Psoas muscle (tissue), 8 donors: ENCODE measurements around the gene PLPPR1. TPM values are rescaled to one million over a fixed set of nuclear protein-coding genes. Genes with fewer than 3 reads are reported as not detected.

Source experiments
- ATAC-seq, 4 donors: fragments of 200-7000 bp; cut with Tn5 transposase; one replicate each; pipeline ENCODE4 v1.9.1; 2020; ENCODE audit warnings: moderate library complexity in 3 of 4, mild to moderate bottlenecking in 2 of 4
- DNase-seq, 2 donors: peaks; one replicate each; pipeline ENCODE4 v3.0.0-alpha.2; 2020
- H3K27ac ChIP-seq: fragments of 200-600 bp; one replicate; pipeline ENCODE4 v1.8.0; 2022
- H3K27me3 ChIP-seq, 3 donors: fragments of 200-600 bp in 1 of 3; one replicate each; pipeline versions ENCODE4 v1.6.1 to v1.8.0; 2013 to 2022; ENCODE audit warnings: low read length in 2 of 3, mild to moderate bottlenecking in 2 of 3, moderate library complexity in 1 of 3; ENCODE audit not compliant: insufficient read depth in 3 of 3
- H3K36me3 ChIP-seq, 2 donors: fragments of 200-600 bp in 1 of 2; one replicate each; pipeline versions ENCODE4 v1.6.1 to v1.8.0; 2013 to 2022; ENCODE audit warnings: low read depth in 1 of 2, mild to moderate bottlenecking in 1 of 2, moderate library complexity in 1 of 2; ENCODE audit not compliant: insufficient read depth in 1 of 2
- H3K4me1 ChIP-seq: fragments of 200-600 bp; one replicate; pipeline ENCODE4 v1.8.0; 2022
- H3K4me3 ChIP-seq: fragments of 200-600 bp; one replicate; pipeline ENCODE4 v1.8.0; 2022; ENCODE audit warnings: mild to moderate bottlenecking
- H3K9me3 ChIP-seq: fragments of 200-600 bp; one replicate; pipeline ENCODE4 v1.8.0; 2022
- CTCF ChIP-seq: fragments of 200-600 bp; IDR thresholded peaks from one replicate; pipeline ENCODE4 v1.8.0; 2022; ENCODE audit warnings: antibody characterized with exemption
- WGBS, 3 donors: extraction: QIAGEN DNeasy Blood & Tissue Kit; methylation state at CpG; one replicate each; pipeline versions ENCODE4 v1.1.6 to v1.1.7; 2013; 5-methylcytosine and 5-hydroxymethylcytosine counted together
- intact Hi-C, 2 donors: fragments of 100-400 bp; cut with DNase I; formaldehyde crosslinking; loops; one replicate each; pipeline versions ENCODE4 v1.11.0 to v1.14.2; 2022
- polyA plus RNA-seq, 3 donors: library from polyadenylated mRNA; stranded (reverse); fragments of 200-250 nt; gene quantifications; one replicate each; pipeline ENCODE4 v1.2.3, GENCODE V29; 2013
- total RNA-seq, 4 donors: library from RNA; stranded (reverse); fragmentation: NEBNext Ultra II Directional in 2 of 4; extraction: Animal tissue kit (Norgen Biotek cat#: 25700) in 2 of 4; gene quantifications; one replicate each; pipeline versions ENCODE4 v1.2.1 to v1.2.4, GENCODE V29; 2021 to 2023
- donor health status: healthy with polysubstance abuse.
- donor health status: DM: no; HTN: no; CAD: no; lungs with moderate emphysema.
- donor health status: Bipolar disorder and iron deficiency.
- donor health status: healthy.
- donor health status: DM: yes; HTN: yes; CAD: no.
- donor health status: DM: no; HTN: no; CAD: no.
- donor health status: DM: no; HTN: no; CAD: no.
- donor health status: DM: yes; HTN: yes; CAD: no.

Gene PLPPR1
- total and polyA plus RNA-seq, 7 donors, result 0.03 to 0.11 TPM; not detected in 5

GRCh38 chr9:101097210-101097609, 68.7 kb downstream of the PLPPR1 start:
- H3K4me1 ChIP-seq, result no peaks in the 10 kb centered on the region
- no peaks in the 10 kb centered on the region for H3K36me3 ChIP-seq
- 0 to 60% (median 56%) methylated on average over 1 of the region's 1 CpG for WGBS, 3 donors
- ATAC-seq (no peak), DNase-seq (no peak)
- no peak overlapping the region for H3K4me3 ChIP-seq
- no peaks in the 10 kb centered on the region for H3K27me3 ChIP-seq
- H3K27ac ChIP-seq, result no peak overlapping the region
- intact Hi-C loops, result no loop called here
- no peaks in the 10 kb centered on the region for H3K9me3 ChIP-seq
- no peak for TF ChIP-seq CTCF

- intact Hi-C loops, result no loop called here
These were observed 69.9 kb downstream of the PLPPR1 start for GRCh38 chr9:101098392-101098791.

DNA sequence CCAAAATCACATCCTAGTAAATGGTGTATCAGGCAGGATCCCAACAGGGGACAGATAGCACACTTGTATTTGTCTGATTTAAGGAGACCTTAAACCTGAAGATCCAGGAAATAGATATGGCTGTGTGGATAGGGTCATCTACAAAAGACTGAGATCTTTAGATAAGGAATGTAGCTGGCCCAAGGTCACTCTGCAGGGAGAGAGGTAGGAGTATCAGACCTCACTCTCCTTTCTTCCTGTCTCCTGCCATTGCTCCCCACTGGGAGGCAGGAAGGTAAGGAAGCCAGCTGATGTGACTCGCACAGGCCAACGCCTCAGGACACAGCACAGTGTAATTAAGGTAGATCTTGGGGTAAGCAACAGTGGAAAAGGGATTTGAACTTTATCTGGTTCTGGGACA, 85.8 kb downstream of the PLPPR1 start:
- WGBS, 3 donors, result 59 to 62% (median 61%) methylated on average over 2 of the region's 2 CpGs
- no peak for TF ChIP-seq CTCF
- Histone ChIP-seq H3K4me1 (no peaks in the 10 kb centered on the region), H3K27me3 (no peaks in the 10 kb centered on the region), H3K4me3 (no peak overlapping the region), H3K9me3 (no peaks in the 10 kb centered on the region), H3K27ac (no peak overlapping the region), H3K36me3 (no peaks in the 10 kb centered on the region)
- no peak for ATAC-seq
- intact Hi-C loops, result loop anchor here in 1 of 2 donors (10.0 kb wide), 1 partner anchor 200 kb away; no protein-coding TSS in a partner anchor
- DNase-seq, result no peak

More at GRCh38 chr9:101098392-101098791, 69.9 kb downstream of the PLPPR1 start:
- Histone ChIP-seq H3K4me1 (no peaks in the 10 kb centered on the region), H3K4me3 (no peak overlapping the region), H3K36me3 (no peaks in the 10 kb centered on the region), H3K27me3 (no peaks in the 10 kb centered on the region), H3K27ac (no peak overlapping the region), H3K9me3 (no peaks in the 10 kb centered on the region)
- ATAC-seq (no peak), DNase-seq (no peak)
- TF ChIP-seq CTCF, result no peak

DNA sequence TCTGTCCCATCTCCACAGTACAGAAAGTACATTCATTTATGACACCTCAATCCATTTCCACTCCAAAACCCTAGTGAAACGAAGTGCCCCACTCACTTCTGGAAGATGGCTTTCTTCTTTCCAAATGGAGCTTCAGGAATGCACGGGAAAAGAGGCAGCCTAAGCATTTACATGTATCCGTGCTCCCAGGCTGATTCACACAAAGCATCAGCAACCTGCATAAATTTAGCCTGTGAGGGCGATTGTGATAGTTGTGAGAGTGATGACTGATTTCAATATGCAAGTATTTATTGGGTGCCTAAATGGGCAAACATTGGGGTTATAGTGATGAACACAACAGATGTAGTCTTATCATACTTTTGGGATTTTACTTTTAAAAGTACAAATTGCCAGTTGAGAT, 86.6 kb downstream of the PLPPR1 start:
- Histone ChIP-seq H3K4me1 (no peaks in the 10 kb centered on the region), H3K9me3 (no peaks in the 10 kb centered on the region), H3K27ac (no peak overlapping the region), H3K27me3 (no peaks in the 10 kb centered on the region), H3K4me3 (no peak overlapping the region), H3K36me3 (no peaks in the 10 kb centered on the region)
- intact Hi-C loops, result loop anchor here in 1 of 2 donors (10.0 kb wide), 1 partner anchor 200 kb away; no protein-coding TSS in a partner anchor
- WGBS, 3 donors, result 39 to 58% (median 43%) methylated on average over 4 of the region's 4 CpGs
- no peak for ATAC-seq
- no peak for DNase-seq
- no peak for TF ChIP-seq CTCF

DNA sequence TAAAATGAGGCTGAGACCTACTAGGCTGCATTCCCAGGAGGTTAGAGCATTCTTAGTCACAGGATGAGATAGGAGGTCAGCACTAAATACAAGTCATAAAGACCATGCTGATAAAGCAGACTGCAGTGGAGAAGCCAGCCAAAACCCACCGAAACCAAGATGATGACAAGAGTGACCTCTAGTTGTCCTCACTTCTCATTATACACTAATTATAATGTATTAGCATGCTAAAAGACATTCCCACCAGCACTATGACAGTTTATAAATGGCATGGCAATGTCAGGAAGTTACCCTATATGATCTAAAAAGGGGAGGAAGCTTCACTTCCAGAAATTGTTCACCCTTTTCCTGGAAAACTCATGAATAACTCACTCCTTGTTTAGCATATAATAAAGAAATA, 88.6 kb downstream of the PLPPR1 start:
- DNase-seq (no peak), ATAC-seq (no peak)
- Histone ChIP-seq H3K27ac (no peak overlapping the region), H3K9me3 (no peaks in the 10 kb centered on the region), H3K27me3 (no peaks in the 10 kb centered on the region), H3K4me1 (no peaks in the 10 kb centered on the region), H3K36me3 (no peaks in the 10 kb centered on the region), H3K4me3 (no peak overlapping the region)
- intact Hi-C loops, result loop anchor here in 1 of 2 donors (10.0 kb wide), 1 partner anchor 198 kb away; no protein-coding TSS in a partner anchor
- TF ChIP-seq CTCF, result no peak
- 29 to 36% (median 33%) methylated on average over 1 of the region's 1 CpG for WGBS, 3 donors
